HG02759 (cell line): ENCODE results near the gene BCL2.

Experiments used
- ATAC-seq: cut with Tn5 transposase; IDR thresholded peaks from one replicate; pipeline ENCODE4 v1.9.1; 2021; ENCODE audit warnings: mild to moderate bottlenecking, moderate library complexity; ENCODE audit not compliant: unreplicated experiment

BCL2 gene

DNA sequence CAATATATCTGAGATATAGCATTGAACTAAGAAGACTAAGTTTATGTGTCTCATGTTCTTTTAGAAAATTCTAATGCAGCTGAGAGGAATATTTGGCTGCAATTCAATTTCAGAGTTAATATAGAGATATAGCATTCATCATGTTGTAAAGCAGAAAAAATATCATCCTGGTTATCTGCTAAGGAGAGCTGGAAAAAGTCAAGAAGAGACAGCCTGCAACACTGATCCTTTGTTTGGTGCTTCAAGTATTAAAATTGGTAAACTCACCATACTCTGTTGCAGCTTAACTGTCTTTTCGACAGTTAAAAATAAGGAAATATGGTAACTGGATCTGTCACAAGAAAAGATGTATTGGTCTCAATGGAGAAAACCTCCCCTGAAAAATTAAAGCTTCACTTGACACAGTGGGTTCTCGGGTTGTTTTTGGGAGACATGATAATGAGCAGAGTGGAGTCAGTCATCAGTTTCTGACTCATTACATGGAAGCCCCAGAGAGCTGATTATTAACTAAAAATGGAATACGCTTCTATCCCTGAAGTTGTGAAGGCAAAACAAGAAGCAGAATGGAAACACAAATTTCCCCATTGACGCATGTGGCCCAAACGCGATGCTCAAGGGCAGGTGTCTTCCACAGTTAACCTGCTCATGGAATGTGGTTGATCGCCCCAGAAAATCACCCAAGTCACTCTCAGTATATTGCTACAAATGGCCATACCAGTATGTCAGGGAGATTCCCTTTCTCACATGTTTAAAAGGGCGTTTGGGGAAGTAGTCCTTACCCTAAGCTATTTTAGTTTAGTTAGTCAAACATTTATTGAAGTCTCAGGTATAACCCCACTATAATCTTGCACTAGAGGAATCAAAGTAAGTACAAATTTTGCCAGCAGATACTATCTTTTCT is 8.2 kb downstream of the BCL2 start:
- peak; percentile 78 for ATAC-seq

DNA sequence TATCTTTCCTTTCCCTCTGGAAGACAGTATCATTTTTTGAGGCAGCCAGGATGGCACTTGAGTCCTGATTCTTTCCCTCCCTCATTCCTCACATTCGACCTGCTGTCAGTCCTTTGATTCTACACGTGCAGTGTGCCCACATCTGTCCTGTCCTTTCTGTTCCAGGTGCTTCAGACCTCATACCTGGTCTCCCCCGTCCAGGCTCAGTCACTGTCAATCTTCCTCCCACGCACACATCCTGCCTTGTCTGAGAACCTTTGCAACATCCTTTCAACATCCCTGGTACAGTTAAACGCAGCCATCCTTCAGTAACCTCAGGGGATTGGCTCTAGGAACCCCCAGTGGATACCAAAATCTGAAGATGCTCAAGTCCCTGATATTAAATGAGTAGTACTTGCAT is 10.1 kb downstream of the BCL2 start:
- no peak for ATAC-seq

DNA sequence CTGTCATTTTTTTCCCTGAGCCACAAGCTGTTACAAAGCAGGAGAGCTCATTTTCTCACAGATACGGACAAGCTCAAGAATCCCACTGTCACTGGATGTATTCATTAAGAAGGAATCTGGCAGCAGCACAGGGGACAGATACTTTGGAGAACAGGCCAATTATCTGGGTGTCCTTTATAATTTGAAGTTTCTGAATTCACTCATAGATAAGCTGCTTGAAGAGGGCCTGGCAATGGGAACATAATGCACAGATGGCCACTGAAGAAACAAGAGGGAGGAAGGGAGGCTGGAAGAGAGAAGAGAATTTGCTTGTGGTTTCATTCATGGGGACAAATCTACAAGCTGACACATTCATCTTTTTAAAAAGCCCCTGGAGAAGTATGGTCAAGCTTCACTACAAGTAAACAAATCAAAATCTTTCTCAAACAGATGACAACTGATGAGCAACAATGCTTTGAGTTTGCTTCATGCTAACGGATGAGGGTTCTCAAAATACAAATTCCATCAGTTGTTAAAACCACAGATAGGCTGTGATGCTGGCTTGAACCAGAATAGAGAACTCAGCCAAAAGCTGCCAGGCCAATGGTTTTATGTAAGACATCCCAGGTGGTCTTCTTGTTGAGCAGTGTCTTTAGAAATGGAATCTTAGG is 11.9 kb downstream of the BCL2 start:
- ATAC-seq, result no peak

DNA sequence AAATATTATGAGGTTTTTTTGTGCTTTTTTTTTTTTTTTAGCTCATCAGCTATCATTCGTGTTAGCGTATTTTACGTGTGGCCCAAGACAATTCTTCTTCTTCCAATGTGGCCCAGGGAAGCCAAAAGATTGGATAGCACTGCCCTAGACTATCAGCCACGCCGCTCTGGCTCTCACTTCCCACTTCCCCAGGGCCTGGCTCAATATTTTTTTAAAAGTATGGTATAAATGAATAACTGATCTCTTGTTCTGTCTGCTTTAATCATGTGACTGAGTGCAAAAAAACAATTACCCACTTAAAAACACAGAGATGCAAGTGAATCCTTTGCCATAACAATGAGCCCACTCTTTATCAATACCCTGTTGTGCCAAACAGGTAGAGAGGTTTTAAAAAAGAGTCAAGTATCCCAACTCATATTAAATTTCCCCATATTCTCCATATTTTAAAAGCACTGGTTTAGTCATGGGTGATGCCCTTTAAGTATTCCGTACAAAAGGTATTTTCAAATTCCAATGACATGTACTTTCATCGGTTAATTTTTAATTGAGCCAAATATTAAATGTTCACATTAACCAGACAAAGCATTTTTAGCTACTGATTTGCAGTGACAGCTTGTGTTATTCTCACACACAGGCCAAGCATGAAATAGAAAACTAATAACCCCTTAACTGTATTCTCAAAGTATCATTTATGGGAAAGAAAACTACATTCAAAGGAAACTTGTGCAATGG is 12.6 kb downstream of the BCL2 start:
- ATAC-seq, result no peak

DNA sequence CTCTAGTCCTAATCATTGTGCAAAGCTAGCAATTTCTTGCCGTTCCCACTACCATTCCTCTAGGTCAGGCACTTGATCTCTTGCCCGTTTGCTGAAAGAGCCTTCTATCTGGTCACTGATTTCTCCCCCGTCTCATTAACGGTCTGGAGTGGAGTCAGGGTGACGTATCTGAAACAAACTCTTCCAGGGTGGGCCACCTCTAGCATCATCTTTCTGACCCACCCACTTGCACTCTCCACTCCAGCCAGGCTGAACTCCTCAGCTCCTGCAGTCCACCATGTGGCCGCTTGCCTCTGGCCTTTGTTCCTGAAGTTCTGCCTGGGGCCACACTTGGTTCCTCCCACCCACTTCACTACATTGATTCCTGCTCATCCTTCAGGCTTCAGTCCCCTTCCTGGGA is 13.3 kb downstream of the BCL2 start:
- ATAC-seq, result no peak

DNA sequence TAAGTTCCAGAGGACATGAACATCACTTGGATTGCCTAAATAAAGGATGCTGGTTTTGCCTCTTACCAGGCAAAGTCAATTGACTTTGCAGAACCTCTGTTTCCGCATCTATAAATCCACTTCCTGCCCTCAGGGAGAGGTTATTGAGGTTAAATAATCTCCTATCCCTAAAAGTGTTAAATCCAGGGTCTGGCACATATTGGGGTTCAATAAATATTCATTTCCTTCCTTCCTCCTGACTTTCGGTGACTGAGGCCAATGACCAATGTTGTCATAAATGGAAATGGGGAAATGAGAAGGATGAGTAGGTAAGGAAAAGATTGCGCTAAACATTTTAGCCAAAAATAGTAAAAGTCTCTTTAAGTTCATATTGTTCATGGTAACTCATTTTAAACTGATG is 16.0 kb downstream of the BCL2 start:
- no peak for ATAC-seq

- no peak for ATAC-seq
These were observed 16.7 kb downstream of the BCL2 start for GRCh38 chr18:63302636-63303405.

- ATAC-seq, result no peak
These were observed 17.3 kb downstream of the BCL2 start for GRCh38 chr18:63302220-63302619.

DNA sequence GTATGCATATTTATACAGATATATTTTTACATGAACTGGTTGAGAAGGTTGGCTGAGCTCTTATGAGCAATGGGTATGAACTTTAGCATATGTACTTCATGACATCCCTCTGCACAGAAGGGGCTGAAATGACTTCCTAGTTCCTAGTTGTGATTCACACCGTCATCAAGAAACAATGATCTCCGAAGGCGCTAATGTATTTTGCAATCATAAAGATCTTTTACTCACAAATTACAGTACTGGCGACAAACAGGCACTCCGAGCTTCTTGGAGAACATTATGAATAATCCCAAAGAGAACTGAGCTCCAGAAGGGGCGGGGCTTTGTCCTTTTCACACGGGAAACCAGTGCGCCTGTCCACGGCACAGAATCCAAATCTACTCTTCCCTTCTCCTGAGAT is 18.1 kb downstream of the BCL2 start:
- no peak for ATAC-seq

DNA sequence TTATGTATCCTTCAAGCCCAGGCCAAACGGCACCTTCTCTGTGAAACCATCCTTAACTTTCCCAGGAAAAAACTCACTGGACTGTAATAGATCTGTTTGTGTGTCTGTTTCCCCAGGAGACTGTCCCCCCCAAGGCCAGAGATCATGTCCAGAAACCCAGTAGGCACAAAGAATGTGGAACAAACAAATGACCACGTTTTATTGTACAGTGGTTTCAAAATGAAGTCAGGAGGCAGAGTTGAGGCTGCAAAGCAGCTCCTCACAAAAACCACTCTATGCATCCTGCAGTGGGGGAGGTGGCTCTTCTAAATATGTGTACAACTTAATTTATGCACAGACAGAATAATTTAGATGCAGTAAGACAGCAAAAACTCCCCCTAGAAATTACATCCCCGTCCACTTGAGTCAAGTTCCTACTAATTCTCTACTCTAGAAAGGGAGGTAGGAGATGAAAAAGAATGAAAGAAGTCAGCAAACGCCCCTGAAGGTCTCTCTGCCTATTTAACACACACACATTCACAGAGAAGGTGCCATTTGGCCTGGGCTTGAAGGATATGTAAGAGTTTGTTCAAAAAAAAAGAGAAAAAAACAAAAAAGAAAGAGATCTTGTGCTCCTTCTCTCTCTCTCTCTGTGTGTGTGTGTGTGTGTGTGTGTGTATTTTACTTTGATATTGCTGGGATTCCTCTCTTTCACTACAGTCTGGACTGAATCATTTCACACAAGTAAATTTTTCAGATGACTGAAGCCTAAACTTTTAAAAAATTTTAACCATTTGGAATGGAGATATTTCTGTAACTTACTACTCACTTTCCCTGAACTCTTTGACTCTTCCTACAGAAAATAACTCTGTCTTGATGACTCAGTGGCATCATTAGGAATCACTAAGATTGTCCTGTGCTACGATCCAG is 19.5 kb downstream of the BCL2 start:
- ATAC-seq, result peak; percentile 73

DNA sequence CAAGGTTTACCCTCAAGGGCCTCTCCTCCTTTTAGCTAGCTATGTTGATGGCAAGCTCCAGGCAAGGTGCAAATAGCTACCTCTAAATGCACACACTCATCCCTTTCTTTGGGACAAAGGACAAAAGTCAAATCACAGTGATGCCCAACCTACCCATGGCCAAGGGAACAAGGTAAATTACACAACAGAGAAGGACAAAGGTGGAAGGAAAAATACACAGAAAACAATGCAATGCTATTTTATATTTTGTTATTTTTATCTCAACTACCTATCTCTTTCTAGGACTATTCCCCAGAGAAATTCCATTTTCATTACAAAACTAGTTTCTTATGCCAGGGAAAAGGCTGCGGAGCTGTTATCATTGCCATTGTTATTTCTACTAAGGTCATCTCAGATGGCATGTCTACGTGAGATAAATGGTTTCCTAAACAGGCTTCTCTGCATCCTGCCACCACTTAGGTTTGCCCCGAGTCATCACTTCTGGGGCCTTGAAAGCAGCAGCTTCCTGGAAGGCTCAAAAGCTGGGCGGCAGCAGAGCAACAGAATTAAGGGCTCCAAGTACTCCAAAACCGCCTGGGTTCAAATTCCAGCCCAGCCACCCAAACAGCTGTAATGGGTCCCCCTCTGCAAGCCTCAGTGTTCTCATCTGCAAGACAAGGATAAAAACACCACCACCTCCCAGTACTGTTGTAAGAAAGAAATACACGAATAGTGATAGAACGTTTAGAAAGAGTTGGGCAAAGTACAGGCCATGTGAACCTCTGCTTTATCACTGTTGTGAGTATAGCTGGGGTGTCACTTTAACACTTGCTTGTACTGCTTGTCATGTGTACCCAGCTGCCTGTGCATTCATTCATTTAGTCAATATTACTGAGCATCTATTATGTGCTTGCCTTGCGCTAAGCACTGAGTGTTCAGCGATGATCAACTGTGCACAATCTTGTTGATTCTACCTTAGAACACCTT is 20.9 kb downstream of the BCL2 start:
- ATAC-seq, result no peak

- ATAC-seq, result no peak
These were observed 21.7 kb downstream of the BCL2 start for GRCh38 chr18:63297687-63298399.

GRCh38 chr18:63293935-63294334 is 25.6 kb downstream of the BCL2 start:
- no peak for ATAC-seq

DNA sequence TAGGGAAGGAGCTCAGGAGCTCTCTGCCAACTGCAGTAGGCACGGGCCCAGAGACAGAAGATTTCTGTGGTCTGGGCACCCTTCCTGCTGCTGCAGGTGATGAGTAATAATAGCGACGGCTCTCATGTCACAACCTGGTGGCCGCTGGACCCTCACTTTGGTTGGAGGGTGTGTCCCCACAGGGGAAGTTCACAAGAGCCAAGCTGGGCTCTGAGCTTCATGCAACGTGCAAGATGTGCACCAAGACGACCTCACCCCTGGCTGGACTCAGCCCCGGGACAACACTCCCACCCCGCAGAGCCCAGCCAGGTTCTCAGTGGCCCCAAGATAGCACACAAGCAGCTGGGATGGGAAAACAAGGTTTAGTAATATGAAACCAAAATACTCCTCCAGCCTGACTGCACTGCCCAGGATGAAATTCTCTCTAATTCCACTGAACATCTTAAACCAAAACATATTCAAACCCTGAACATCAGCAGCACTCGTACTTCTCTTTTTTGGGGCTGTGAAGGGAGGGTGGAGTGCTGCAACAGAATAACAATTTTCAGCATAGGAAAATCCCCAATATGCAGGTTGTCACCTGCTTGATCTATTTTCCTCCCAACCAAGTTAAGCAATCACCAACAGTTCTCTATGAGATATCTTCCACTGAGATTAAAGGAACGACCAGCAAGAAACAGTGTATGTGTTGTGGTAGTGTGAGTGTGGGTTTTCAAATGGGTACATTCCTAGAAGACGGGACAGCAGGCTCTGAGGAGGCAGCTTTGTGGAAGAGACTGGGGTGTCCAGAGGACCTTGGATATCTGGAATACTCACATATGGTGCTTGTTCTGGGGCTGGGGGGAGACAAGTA is 26.5 kb downstream of the BCL2 start:
- ATAC-seq, result peak; percentile 69

GRCh38 chr18:63291278-63291677 is 28.3 kb downstream of the BCL2 start:
- no peak for ATAC-seq

DNA sequence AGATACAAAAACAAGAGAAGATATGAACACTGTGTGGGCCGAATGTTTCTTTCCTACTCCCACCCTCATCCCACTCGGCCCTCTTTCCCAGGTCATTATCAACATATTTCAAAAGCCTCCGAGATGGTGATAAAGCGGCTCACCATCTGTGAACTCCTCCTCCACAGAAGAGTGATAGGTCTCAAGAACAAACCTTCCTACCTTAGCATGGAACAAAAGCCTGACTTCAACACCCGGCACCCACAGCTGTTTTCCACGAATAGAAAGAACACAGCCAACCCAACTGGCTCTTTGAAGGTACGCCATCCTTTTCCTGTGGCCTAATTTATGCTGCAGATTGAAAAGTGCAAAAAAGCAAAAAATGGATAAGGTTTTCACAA is 28.8 kb downstream of the BCL2 start:
- no peak for ATAC-seq

DNA sequence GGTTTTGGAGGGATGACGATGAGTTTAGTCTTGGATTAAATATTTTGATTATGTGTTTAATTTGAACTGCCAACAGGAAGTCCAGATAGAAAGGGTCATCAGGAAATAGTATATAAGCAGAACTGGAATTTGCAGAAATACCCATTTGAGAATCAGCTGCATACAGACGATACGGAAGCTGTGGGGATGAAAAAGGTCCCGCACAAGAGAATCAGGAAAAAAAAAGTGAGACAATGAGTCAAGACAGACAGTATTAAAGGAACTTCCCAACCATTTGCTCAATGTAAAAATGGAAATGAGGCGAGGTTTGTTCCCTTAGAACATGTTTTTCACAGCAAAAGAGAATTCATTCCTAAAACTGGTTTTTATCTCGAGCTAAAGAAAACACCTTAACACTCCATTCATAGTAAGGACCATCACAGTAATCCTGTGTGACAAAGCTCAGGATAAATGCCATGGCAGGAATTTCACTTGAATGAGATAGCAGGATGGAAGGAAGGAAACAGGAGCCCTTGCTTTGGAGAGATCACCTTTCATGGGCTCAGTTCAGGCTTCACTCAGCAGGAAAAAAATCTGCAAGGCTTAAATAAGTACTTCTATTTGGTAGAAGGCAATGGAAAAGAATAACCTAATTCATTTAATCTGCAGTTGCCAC is 29.3 kb downstream of the BCL2 start:
- no peak for ATAC-seq
